Right atrium auricular region (tissue), 2 donors: ENCODE data around the gene ARRDC1. TPM values are rescaled to one million over a fixed set of nuclear protein-coding genes. Genes with fewer than 3 reads are reported as not detected.
A peak's percentile ranks its signal among the peaks of the same experiment; 100 is the strongest.

Experiments used
- DNase-seq: peaks from one replicate; pipeline ENCODE4 v3.0.0-alpha.2; 2019; ENCODE audit warnings: low spot score
- H3K27ac ChIP-seq, 2 donors: fragments of 200-600 bp; sonication (generic); 1 replicate in 1 of 2; 2 replicates in 1 of 2; pipeline ENCODE4 v1.5.1; 2016 to 2019
- H3K27me3 ChIP-seq, 2 donors: fragments of 200-600 bp; sonication (generic); one replicate each; pipeline versions ENCODE4 v1.5.1 to v1.6.0; 2017 to 2019
- H3K36me3 ChIP-seq: fragments of 200-600 bp; sonication (generic); one replicate; pipeline ENCODE4 v1.5.1; 2016
- H3K4me1 ChIP-seq, 2 donors: fragments of 200-600 bp; sonication (generic); one replicate each; pipeline versions ENCODE4 v1.5.1 to v1.6.0; 2017 to 2019
- H3K4me3 ChIP-seq, 2 donors: fragments of 200-600 bp; sonication (generic); 1 replicate in 1 of 2; 2 replicates in 1 of 2; pipeline ENCODE4 v1.5.1; 2017 to 2019; ENCODE audit warnings: mild to moderate bottlenecking in 1 of 2, moderate library complexity in 1 of 2
- H3K9me3 ChIP-seq, 2 donors: fragments of 200-600 bp; sonication (generic); one replicate each; pipeline ENCODE4 v1.5.1; 2019
- total RNA-seq, 2 donors: library from RNA; depleted of rRNA; stranded (reverse); fragments of >200 nt; gene quantifications; one replicate each; pipeline ENCODE4 v1.1.0, GENCODE V29; 2016
- TF ChIP-seq, protein P1 (sequence below), 2 donors: fragments of 200-600 bp; sonication (generic); IDR thresholded peaks; one replicate each; pipeline ENCODE4 v1.5.1; 2019; ENCODE audit warnings: antibody characterized with exemption in 2 of 2

The ARRDC1 gene
- total RNA-seq, 2 donors from 2014 or later, result 21.4 to 37.8 TPM

DNA sequence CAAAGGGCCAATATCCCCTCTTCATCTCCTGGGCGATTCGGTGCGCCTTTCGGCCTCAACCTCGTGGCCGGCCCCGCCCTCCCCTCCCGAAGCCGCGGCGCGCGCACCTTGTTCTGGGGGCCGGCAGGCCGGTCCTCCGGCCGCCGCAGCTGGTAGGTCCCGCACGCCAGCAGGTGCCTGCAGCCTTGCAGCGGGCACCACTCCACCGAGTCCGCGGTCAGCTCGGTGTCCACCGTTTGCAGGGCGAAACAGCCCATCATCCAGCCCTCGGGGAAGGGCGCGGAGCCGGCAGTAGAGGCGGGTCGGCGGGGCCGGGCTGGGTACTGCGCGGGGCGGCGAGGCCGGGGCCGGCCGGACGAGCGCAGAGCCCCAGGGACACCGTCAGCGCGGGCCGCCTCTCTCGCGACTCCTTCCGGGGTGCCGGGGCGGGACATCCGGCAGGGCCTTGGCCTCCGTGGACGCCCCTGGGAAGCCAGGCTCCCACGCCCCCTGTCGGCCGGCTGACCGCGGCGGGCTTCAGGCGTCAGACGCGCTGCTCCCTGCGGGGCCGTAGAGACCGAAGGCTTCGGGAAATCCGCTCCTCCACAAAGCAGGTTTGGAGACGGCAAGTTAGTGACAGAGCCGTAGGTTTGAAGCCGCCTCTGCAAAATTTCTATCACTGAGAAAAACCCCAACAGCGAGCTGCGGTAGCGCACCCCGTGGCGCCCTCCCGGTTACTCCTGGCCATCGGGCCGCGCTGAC, 26.8 kb upstream of the ARRDC1 start, which contains the start of gene DPH7:
TSS of gene DPH7 (minus strand) at position 408 of the 741 bp plus-strand sequence. CDS start at position 260, 148 bp downstream.
- Histone ChIP-seq H3K27ac (peak within 1 kb of the TSS; percentile 84 to 87), H3K27me3 (no peaks in the 10 kb centered on the region), H3K4me3 (peak within 1 kb of the TSS; percentile 90 to 98), H3K9me3 (no peaks in the 10 kb centered on the region), H3K36me3 (peaks cover 34% of the 10 kb centered on the region), H3K4me1 (peaks cover 0 to 54% of the 10 kb centered on the region in 2 donors)
- peak; percentile 89 for DNase-seq
- TF ChIP-seq, protein P1, sequence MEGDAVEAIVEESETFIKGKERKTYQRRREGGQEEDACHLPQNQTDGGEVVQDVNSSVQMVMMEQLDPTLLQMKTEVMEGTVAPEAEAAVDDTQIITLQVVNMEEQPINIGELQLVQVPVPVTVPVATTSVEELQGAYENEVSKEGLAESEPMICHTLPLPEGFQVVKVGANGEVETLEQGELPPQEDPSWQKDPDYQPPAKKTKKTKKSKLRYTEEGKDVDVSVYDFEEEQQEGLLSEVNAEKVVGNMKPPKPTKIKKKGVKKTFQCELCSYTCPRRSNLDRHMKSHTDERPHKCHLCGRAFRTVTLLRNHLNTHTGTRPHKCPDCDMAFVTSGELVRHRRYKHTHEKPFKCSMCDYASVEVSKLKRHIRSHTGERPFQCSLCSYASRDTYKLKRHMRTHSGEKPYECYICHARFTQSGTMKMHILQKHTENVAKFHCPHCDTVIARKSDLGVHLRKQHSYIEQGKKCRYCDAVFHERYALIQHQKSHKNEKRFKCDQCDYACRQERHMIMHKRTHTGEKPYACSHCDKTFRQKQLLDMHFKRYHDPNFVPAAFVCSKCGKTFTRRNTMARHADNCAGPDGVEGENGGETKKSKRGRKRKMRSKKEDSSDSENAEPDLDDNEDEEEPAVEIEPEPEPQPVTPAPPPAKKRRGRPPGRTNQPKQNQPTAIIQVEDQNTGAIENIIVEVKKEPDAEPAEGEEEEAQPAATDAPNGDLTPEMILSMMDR (IDR thresholded peaks at IDR 0.05), result peak; percentile 96 to 98

DNA sequence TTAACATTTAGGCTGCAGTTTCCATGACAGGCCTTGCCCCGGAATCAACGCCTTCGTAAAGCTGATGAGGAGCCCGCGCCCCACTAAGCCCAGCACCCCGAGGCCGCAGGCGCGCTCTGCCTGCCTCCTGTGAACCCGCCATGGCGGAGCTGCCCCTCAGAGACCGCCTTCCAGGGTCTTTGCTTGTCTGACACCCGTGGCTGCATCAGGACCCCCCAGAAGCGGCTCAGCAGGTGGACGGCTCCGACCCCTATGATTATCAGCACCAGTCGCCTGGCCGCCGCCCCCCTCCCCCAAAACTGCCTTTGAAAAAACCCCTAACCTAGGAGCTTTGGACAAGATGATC, 26.3 kb upstream of the ARRDC1 start:
- TF ChIP-seq, protein P1 (IDR thresholded peaks at IDR 0.05), result no peak

DNA sequence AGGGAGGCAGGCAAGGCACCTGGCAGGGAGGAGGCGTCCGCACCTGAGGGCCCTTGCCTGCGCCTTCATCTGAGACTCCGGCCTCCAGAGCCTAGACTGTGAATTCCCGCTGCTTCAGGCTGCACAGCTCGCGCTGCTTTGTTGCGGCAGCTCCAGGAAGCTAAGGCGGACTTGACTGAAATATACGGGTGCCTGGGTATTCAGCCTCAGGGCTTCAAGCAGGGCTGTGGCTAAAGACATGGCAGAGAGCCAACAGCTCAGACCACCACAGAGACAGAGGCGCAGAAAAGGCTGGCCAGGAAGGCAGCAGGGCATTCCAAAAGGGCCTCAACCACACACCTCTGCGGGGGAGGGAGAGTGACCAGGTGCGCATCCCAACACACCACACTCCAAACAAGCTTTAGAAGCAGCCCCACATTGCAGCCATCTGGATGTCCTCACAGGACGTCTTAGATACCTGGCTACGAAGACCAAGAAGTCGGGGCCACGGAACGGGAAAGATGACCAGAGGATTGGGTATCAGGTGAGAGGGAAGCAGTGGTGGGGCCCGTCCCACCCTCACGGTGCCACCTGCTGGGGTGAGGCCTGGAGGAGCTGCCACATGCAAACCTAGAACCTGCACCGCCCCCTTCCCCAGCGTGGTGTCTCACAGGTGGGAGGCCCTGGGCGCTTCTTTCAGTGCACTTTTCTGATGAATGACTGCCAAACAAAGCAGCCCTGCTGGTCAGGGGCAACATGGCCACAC, 25.1 kb upstream of the ARRDC1 start:
- peaks cover 24% of the 10 kb centered on the region for H3K36me3 ChIP-seq
- no peaks in the 10 kb centered on the region for H3K9me3 ChIP-seq
- no peak overlapping the region for H3K4me3 ChIP-seq
- TF ChIP-seq, protein P1 (IDR thresholded peaks at IDR 0.05), result no peak
- no peak for DNase-seq
- no peaks in the 10 kb centered on the region for H3K27me3 ChIP-seq
- peaks cover 0 to 39% of the 10 kb centered on the region in 2 donors for H3K4me1 ChIP-seq
- H3K27ac ChIP-seq, result no peak overlapping the region

More for the DNA sequence above, 26.3 kb upstream of the ARRDC1 start:
- Histone ChIP-seq H3K4me3 (peak overlapping the region; percentile 90 to 98), H3K4me1 (peaks cover 0 to 51% of the 10 kb centered on the region in 2 donors), H3K27ac (peak overlapping the region; percentile 84 to 87), H3K9me3 (no peaks in the 10 kb centered on the region), H3K27me3 (no peaks in the 10 kb centered on the region), H3K36me3 (peaks cover 29% of the 10 kb centered on the region)
- DNase-seq, result no peak

DNA sequence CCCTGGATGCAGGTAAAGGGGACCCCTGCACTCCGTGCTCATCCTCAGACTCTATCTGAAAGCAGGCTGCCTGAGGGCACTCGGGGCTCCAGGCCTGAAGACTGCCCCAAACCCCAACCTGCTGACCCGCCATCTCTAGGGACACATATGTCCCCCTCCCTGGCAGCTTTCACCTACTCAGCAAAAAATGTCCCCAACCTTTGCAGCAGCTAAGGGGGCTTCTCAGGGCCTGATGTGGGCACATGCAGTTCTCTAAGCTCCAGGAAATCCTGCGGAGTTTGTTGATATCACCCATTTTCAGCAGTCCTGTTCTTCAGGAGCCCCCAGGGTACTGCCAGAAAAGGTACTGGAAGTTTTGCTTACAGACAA, 24.5 kb upstream of the ARRDC1 start:
- DNase-seq, result no peak
- Histone ChIP-seq H3K4me3 (no peak overlapping the region), H3K36me3 (peaks cover 27% of the 10 kb centered on the region), H3K9me3 (no peaks in the 10 kb centered on the region), H3K4me1 (peaks cover 0 to 34% of the 10 kb centered on the region in 2 donors), H3K27me3 (no peaks in the 10 kb centered on the region), H3K27ac (no peak overlapping the region)
- TF ChIP-seq, protein P1 (IDR thresholded peaks at IDR 0.05), result no peak

DNA sequence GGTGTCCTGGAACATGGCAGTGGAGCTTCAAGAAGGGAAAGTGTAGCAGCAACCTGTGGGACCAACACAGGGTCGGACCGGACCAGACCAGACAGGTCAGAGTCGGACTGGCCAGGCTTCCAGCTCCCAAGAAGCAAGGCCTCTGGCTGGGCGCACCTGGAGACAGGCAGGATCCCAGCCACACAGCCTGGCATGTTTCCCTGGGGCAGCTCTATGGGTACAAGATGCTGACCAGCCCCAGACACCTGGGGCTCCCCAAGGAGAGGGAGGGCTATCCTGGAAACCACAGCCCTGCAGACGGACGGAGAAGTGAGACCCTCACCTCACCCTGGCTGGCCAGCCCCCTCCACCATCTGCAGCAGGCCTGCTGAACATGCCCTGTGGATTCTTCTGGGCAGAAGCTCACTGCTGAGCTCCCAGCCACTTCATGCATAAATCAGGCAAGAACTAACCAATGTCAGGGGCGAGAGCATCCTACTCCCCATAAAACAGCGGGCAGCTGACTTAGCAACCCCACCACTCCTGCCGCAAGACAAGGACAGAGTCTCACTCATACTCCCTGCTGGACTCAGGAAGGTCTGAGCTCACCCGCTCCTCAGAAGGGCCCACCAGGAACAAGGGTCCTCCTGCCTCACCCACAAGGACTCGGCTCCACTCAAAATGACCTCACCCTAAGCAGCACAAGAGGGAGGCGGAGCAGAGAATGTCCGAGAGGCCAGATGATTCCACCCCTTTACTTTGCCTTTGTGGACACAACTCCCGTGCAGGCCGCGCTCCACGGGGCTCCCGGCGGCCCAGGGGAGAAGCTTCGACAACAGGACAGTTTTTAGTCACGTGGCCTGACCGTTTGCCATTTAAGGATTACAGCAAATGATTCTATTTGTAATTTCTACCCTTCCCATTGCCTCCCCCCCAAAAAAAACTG, 23.9 kb upstream of the ARRDC1 start:
- TF ChIP-seq, protein P1 (IDR thresholded peaks at IDR 0.05), result no peak
- Histone ChIP-seq H3K4me1 (peaks cover 0 to 27% of the 10 kb centered on the region in 2 donors), H3K36me3 (peaks cover 34% of the 10 kb centered on the region), H3K27me3 (no peaks in the 10 kb centered on the region), H3K27ac (no peak overlapping the region), H3K4me3 (no peak overlapping the region), H3K9me3 (no peaks in the 10 kb centered on the region)
- DNase-seq, result no peak
